SK-N-SH (cell line): Measurements from ENCODE around the gene GUCD1. TPM values are rescaled to one million over a fixed set of nuclear protein-coding genes. Genes with fewer than 3 reads are reported as not detected.

Experiments
- CTCF ChIA-PET: fragments of 300-600, 350-600 bp; formaldehyde crosslinking; extraction: SDS; loops from one replicate; lab custom pipeline; 2021; lab: Yijun Ruan, JAX
- POLR2A ChIA-PET: fragments of 350-600 bp; sonication (Branson Sonifier 250); formaldehyde crosslinking; extraction: SDS; loops from one replicate; lab custom pipeline; 2020; ENCODE audit warnings: antibody characterized with exemption, inconsistent platforms; lab: Yijun Ruan, JAX
- DNase-seq: peaks from one replicate; pipeline ENCODE4 v3.0.0; 2012
- H2AFZ ChIP-seq: fragments of 200-600 bp; sonication (generic); 2 replicates; pipeline ENCODE4 v1.8.1; 2016; ENCODE audit warnings: antibody characterized with exemption, mild to moderate bottlenecking, low read depth
- H3F3A ChIP-seq: fragments of 200-600 bp; sonication (generic); replicated peaks from 2 replicates; pipeline ENCODE3; 2016; ENCODE audit warnings: antibody characterized with exemption, mild to moderate bottlenecking; ENCODE audit not compliant: insufficient read depth
- H3K27ac ChIP-seq, 2 experiments: fragments of 200-500 bp in 1 of 2; fragments of 200-600 bp in 1 of 2; sonication (Bioruptor generic) in 1 of 2; sonication (generic), shearing (Covaris generic) in 1 of 2; 2 replicates each; pipeline versions ENCODE4 v1.5.1 to v1.6.1; 2014 to 2016; ENCODE audit warnings: low read depth in 2 of 2, inconsistent platforms in 1 of 2, low read length in 1 of 2, mild to moderate bottlenecking in 1 of 2, mixed read lengths in 1 of 2
- H3K27me3 ChIP-seq: fragments of 200-600 bp; sonication (generic), shearing (Covaris generic); 2 replicates; pipeline ENCODE4 v1.6.1; 2016; ENCODE audit warnings: mixed run types; ENCODE audit not compliant: insufficient read depth
- H3K36me3 ChIP-seq, 2 experiments: fragments of 200-500 bp in 1 of 2; fragments of 200-600 bp in 1 of 2; sonication (Bioruptor generic) in 1 of 2; sonication (generic) in 1 of 2; replicated peaks in 1 of 2; 2 replicates each; pipeline versions ENCODE3 to v1.5.1; 2014 to 2016; ENCODE audit warnings: low read length in 1 of 2, mild to moderate bottlenecking in 1 of 2; ENCODE audit not compliant: insufficient read depth in 2 of 2, control insufficient read depth in 1 of 2
- H3K4me1 ChIP-seq, 2 experiments: fragments of 200-500 bp in 1 of 2; fragments of 200-600 bp in 1 of 2; sonication (Bioruptor generic) in 1 of 2; sonication (generic), shearing (Covaris generic) in 1 of 2; 2 replicates each; pipeline versions ENCODE4 v1.5.1 to v1.6.1; 2014 to 2016; ENCODE audit warnings: low read depth in 1 of 2, low read length in 1 of 2, mixed run types in 1 of 2; ENCODE audit not compliant: insufficient read depth in 2 of 2, control insufficient read depth in 1 of 2
- H3K4me2 ChIP-seq: fragments of 200-600 bp; sonication (generic), shearing (Covaris generic); 2 replicates; pipeline ENCODE4 v1.6.1; 2017; ENCODE audit warnings: mixed run types
- H3K4me3 ChIP-seq, 2 experiments: fragments of 200-500 bp in 1 of 2; fragments of 200-600 bp in 1 of 2; sonication (Bioruptor generic) in 1 of 2; sonication (generic), shearing (Covaris generic) in 1 of 2; 2 replicates each; pipeline versions ENCODE4 v1.5.1 to v1.8.1; 2014 to 2016; ENCODE audit warnings: low read depth in 2 of 2, inconsistent platforms in 1 of 2, low read length in 1 of 2, mild to moderate bottlenecking in 1 of 2, mixed read lengths in 1 of 2, moderate library complexity in 1 of 2
- H3K79me2 ChIP-seq: fragments of 200-600 bp; sonication (generic); 2 replicates; pipeline ENCODE4 v1.8.1; 2017; ENCODE audit warnings: mild to moderate bottlenecking; ENCODE audit not compliant: insufficient read depth
- H3K9ac ChIP-seq: fragments of 200-600 bp; sonication (generic); 2 replicates; pipeline ENCODE4 v1.6.1; 2017; ENCODE audit warnings: mixed run types
- H3K9me2 ChIP-seq: fragments of 200-600 bp; sonication (generic); 2 replicates; pipeline ENCODE4 v1.6.1; 2017; ENCODE audit warnings: mixed run types
- H3K9me3 ChIP-seq: fragments of 200-600 bp; sonication (generic); 2 replicates; pipeline ENCODE4 v1.6.1; 2017; ENCODE audit warnings: mixed run types, mild to moderate bottlenecking, moderate library complexity
- H4K20me1 ChIP-seq: fragments of 200-600 bp; sonication (generic); 2 replicates; pipeline ENCODE4 v1.6.1; 2017; ENCODE audit warnings: mild to moderate bottlenecking, mixed run types; ENCODE audit not compliant: insufficient read depth
- ELF1 ChIP-seq: IDR thresholded peaks from 2 replicates; pipeline ENCODE4 v1.4.0; 2012
- EP300 ChIP-seq, 2 experiments: IDR thresholded peaks; 2 replicates each; pipeline versions ENCODE4 v1.4.0 to v1.6.1; 2012; ENCODE audit warnings: borderline replicate concordance in 1 of 2, low read depth in 1 of 2, low read length in 1 of 2
- EZH2phosphoT487 ChIP-seq: fragments of 200-600 bp; sonication (generic); IDR thresholded peaks from 2 replicates; pipeline ENCODE4 v1.6.1; 2017; ENCODE audit warnings: low read depth, mixed run types, mild to moderate bottlenecking, antibody characterized with exemption, moderate library complexity, borderline replicate concordance
- FOSL2 ChIP-seq: IDR thresholded peaks from 2 replicates; pipeline ENCODE4 v1.4.0; 2012; ENCODE audit warnings: low read depth, mild to moderate bottlenecking, moderate library complexity, borderline replicate concordance
- FOXJ3 ChIP-seq: sonication (generic); formaldehyde crosslinking; IDR thresholded peaks from 2 replicates; pipeline ENCODE4 v1.5.1; 2020; ENCODE audit warnings: mild to moderate bottlenecking, missing genetic modification reagents
- FOXM1 ChIP-seq: IDR thresholded peaks from 2 replicates; pipeline ENCODE4 v1.4.0; 2012; ENCODE audit warnings: low read depth, mild to moderate bottlenecking
- GABPA ChIP-seq: IDR thresholded peaks from 2 replicates; pipeline ENCODE4 v1.4.0; 2012; ENCODE audit warnings: low read depth, mild to moderate bottlenecking
- GATA2 ChIP-seq: sonication (generic); formaldehyde crosslinking; IDR thresholded peaks from 2 replicates; pipeline ENCODE4 v1.5.0; 2020; ENCODE audit warnings: mild to moderate bottlenecking, missing genetic modification reagents
- JUND ChIP-seq: IDR thresholded peaks from 2 replicates; pipeline ENCODE4 v1.4.0; 2012
- MAX ChIP-seq: IDR thresholded peaks from 2 replicates; pipeline ENCODE4 v1.4.0; 2012; ENCODE audit warnings: low read depth
- MEF2A ChIP-seq: IDR thresholded peaks from 2 replicates; pipeline ENCODE4 v1.4.0; 2012; ENCODE audit warnings: low read depth, borderline replicate concordance
- MXI1 ChIP-seq: IDR thresholded peaks from 2 replicates; pipeline ENCODE4 v1.6.1; 2012; ENCODE audit warnings: mild to moderate bottlenecking, low read depth, low read length, improper control_type of control experiment
- NFIC ChIP-seq: IDR thresholded peaks from 2 replicates; pipeline ENCODE4 v1.4.0; 2012; ENCODE audit warnings: borderline replicate concordance
- NRF1 ChIP-seq: IDR thresholded peaks from 2 replicates; pipeline ENCODE4 v1.6.1; 2012; ENCODE audit warnings: low read depth, mild to moderate bottlenecking, low read length
- POLR2AphosphoS5 ChIP-seq: IDR thresholded peaks from 2 replicates; pipeline ENCODE4 v1.6.1; 2012; ENCODE audit warnings: low read depth, low read length
- RAD21 ChIP-seq: IDR thresholded peaks from 2 replicates; pipeline ENCODE4 v1.6.1; 2012; ENCODE audit warnings: mild to moderate bottlenecking, low read length
- RFX5 ChIP-seq: IDR thresholded peaks from 2 replicates; pipeline ENCODE4 v1.6.1; 2012; ENCODE audit warnings: mild to moderate bottlenecking, improper control_type of control experiment, low read length
- RXRA ChIP-seq: IDR thresholded peaks from 2 replicates; pipeline ENCODE4 v1.4.0; 2012; ENCODE audit warnings: low read depth, mild to moderate bottlenecking, borderline replicate concordance
- SIN3A ChIP-seq: IDR thresholded peaks from 2 replicates; pipeline ENCODE4 v1.6.1; 2012; ENCODE audit warnings: low read depth, mild to moderate bottlenecking, low read length, moderate library complexity, borderline replicate concordance
- SMC3 ChIP-seq: IDR thresholded peaks from 2 replicates; pipeline ENCODE4 v1.6.1; 2012; ENCODE audit warnings: low read depth, low read length, improper control_type of control experiment
- TAF1 ChIP-seq: IDR thresholded peaks from 2 replicates; pipeline ENCODE4 v1.6.1; 2012; ENCODE audit warnings: low read depth, mild to moderate bottlenecking, low read length, moderate library complexity, borderline replicate concordance
- TCF12 ChIP-seq: IDR thresholded peaks from 2 replicates; pipeline ENCODE4 v1.4.0; 2012
- TEAD4 ChIP-seq: IDR thresholded peaks from 2 replicates; pipeline ENCODE4 v1.4.0; 2012; ENCODE audit warnings: mild to moderate bottlenecking, borderline replicate concordance; ENCODE audit not compliant: insufficient read depth
- USF1 ChIP-seq: IDR thresholded peaks from 2 replicates; pipeline ENCODE4 v1.4.0; 2012; ENCODE audit warnings: low read depth, borderline replicate concordance
- USF2 ChIP-seq: fragments of 150-350 bp; IDR thresholded peaks from 2 replicates; pipeline ENCODE4 v1.6.1; 2017; ENCODE audit warnings: antibody characterized with exemption, low read length, low read depth, borderline replicate concordance
- YY1 ChIP-seq: IDR thresholded peaks from 2 replicates; pipeline ENCODE4 v1.4.0; 2012; ENCODE audit warnings: low read depth, mild to moderate bottlenecking
- whole genome bisulfite sequencing: methylation state at CpG from one replicate; pipeline ENCODE4 v1.1.6; 2017; ENCODE audit warnings: low lambda C conversion rate; 5-methylcytosine and 5-hydroxymethylcytosine counted together
- polyA plus RNA-seq, 3 experiments: library from polyadenylated mRNA; depleted of rRNA; stranded (reverse); fragments of >200 nt; gene quantifications; 2 replicates each; pipeline ENCODE4 v1.2.3, GENCODE V29; 2012
- TF ChIP-seq, protein P1 (sequence below): fragments of 200-600 bp; sonication (generic); IDR thresholded peaks from 2 replicates; pipeline ENCODE4 v1.6.1; 2017; ENCODE audit warnings: antibody characterized with exemption, mild to moderate bottlenecking, moderate library complexity
- TF ChIP-seq, protein P2 (sequence below): IDR thresholded peaks from 2 replicates; pipeline ENCODE4 v1.4.0; 2012; ENCODE audit warnings: low read depth, borderline replicate concordance

The GUCD1 gene
- polyA plus RNA-seq, 1 of the 3 experiments (the other 2 are of a cell fraction): 71.0 TPM

GRCh38 chr22:24555165-24556039, 464 bp upstream of the GUCD1 start, which contains the start of gene SNRPD3:
Gene SNRPD3 (plus strand): TSS chr22:24555999. CDS start chr22:24557675, 1,676 bp downstream.
- peak within 1 kb of the TSS; percentile 91 for H2AFZ ChIP-seq
- no peaks in the 10 kb centered on the region for H3F3A ChIP-seq
- H3K36me3 ChIP-seq: peaks cover 17 to 34% of the 10 kb centered on the region in 2 experiments
- ChIA-PET POLR2A (interaction anchor here (0.6 to 1.8 kb wide), 5 partner anchors 9 to 661 kb away, joined by 3 to 6 read pairs (median 3); partner anchors contain the start of gene MIF), CTCF (no interaction called here)
- under 1% methylated on average over 45 of the region's 59 CpGs for WGBS
- peaks cover 91% of the 10 kb centered on the region for H3K79me2 ChIP-seq
- H3K4me2 ChIP-seq: peak within 1 kb of the TSS; percentile 96
- H3K9ac ChIP-seq: peak within 1 kb of the TSS; percentile 97
- peak within 1 kb of the TSS; percentile 97 to 98 for H3K27ac ChIP-seq
- H4K20me1 ChIP-seq: peaks cover 21% of the 10 kb centered on the region
- H3K4me1 ChIP-seq: peaks cover 16 to 23% of the 10 kb centered on the region in 2 experiments; a peak in 3 of 4 replicates
- no peaks in the 10 kb centered on the region for H3K27me3 ChIP-seq
- H3K4me3 ChIP-seq: peak within 1 kb of the TSS; percentile 97 to 99
- H3K9me3 ChIP-seq: no peaks in the 10 kb centered on the region
- peak; percentile 99 for DNase-seq
- H3K9me2 ChIP-seq: no peaks in the 10 kb centered on the region
- TF ChIP-seq, protein P1, sequence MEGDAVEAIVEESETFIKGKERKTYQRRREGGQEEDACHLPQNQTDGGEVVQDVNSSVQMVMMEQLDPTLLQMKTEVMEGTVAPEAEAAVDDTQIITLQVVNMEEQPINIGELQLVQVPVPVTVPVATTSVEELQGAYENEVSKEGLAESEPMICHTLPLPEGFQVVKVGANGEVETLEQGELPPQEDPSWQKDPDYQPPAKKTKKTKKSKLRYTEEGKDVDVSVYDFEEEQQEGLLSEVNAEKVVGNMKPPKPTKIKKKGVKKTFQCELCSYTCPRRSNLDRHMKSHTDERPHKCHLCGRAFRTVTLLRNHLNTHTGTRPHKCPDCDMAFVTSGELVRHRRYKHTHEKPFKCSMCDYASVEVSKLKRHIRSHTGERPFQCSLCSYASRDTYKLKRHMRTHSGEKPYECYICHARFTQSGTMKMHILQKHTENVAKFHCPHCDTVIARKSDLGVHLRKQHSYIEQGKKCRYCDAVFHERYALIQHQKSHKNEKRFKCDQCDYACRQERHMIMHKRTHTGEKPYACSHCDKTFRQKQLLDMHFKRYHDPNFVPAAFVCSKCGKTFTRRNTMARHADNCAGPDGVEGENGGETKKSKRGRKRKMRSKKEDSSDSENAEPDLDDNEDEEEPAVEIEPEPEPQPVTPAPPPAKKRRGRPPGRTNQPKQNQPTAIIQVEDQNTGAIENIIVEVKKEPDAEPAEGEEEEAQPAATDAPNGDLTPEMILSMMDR: no peak
- no peak for TF ChIP-seq MEF2A
- TF ChIP-seq NFIC: peak; percentile 70; the same call in 1 of the 2 replicates
- TF ChIP-seq GATA2 (CRISPR knock-in tag): no peak
- TF ChIP-seq JUND: no peak
- peak; percentile 91 for TF ChIP-seq ELF1
- TF ChIP-seq USF1: peak; percentile 37; the same call in 1 of the 2 replicates
- TF ChIP-seq RAD21: no peak
- peak; percentile 73 for TF ChIP-seq NRF1
- TF ChIP-seq TCF12: no peak; the same call in 1 of the 2 replicates
- TF ChIP-seq TAF1: peak; percentile 87
- TF ChIP-seq, protein P2, sequence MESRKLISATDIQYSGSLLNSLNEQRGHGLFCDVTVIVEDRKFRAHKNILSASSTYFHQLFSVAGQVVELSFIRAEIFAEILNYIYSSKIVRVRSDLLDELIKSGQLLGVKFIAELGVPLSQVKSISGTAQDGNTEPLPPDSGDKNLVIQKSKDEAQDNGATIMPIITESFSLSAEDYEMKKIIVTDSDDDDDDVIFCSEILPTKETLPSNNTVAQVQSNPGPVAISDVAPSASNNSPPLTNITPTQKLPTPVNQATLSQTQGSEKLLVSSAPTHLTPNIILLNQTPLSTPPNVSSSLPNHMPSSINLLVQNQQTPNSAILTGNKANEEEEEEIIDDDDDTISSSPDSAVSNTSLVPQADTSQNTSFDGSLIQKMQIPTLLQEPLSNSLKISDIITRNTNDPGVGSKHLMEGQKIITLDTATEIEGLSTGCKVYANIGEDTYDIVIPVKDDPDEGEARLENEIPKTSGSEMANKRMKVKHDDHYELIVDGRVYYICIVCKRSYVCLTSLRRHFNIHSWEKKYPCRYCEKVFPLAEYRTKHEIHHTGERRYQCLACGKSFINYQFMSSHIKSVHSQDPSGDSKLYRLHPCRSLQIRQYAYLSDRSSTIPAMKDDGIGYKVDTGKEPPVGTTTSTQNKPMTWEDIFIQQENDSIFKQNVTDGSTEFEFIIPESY: peak; percentile 50; the same call in 1 of the 2 replicates
- TF ChIP-seq EZH2phosphoT487: no peak
- no peak for TF ChIP-seq RXRA
- TF ChIP-seq FOSL2: no peak
- TF ChIP-seq GABPA: peak; percentile 91
- TF ChIP-seq USF2: no peak
- peak; percentile 82 for TF ChIP-seq FOXJ3 (CRISPR knock-in tag)
- peak; percentile 82 for TF ChIP-seq MXI1
- 0 out of 2 replicates have a peak, but pooled peaks have one; percentile 21 for TF ChIP-seq TEAD4
- TF ChIP-seq SMC3: no peak
- TF ChIP-seq SIN3A: peak; percentile 86; the same call in 1 of the 2 replicates
- TF ChIP-seq MAX: peak; percentile 94
- peak; percentile 85 for TF ChIP-seq POLR2AphosphoS5
- 0 out of 2 replicates have a peak, but pooled peaks have one; percentile 47 for TF ChIP-seq RFX5
- TF ChIP-seq EP300 (IDR thresholded peaks at IDR 0.05; ENCODE audit: borderline replicate concordance in 1 of 2, low read depth in 1 of 2, low read length in 1 of 2): no peak
- peak; percentile 88 for TF ChIP-seq YY1
- TF ChIP-seq FOXM1: 0 out of 2 replicates have a peak, but pooled peaks have one; percentile 17
